GM19324 (cell line): ENCODE results near the gene RPS27.
"Not testable (repeated sequence)": the region's sequence is repeated elsewhere in the genome, so short reads cannot be mapped to it uniquely, and the experiment has no call there.

Source experiments
- ATAC-seq: cut with Tn5 transposase; IDR thresholded peaks from one replicate; pipeline ENCODE4 v1.9.1; 2021; ENCODE audit warnings: mild to moderate bottlenecking, moderate library complexity; ENCODE audit not compliant: unreplicated experiment, low FRiP score

Gene RPS27

GRCh38 chr1:153984123-153984894 lies 6.3 kb upstream of the RPS27 start:
- no peak for ATAC-seq

- no peak for ATAC-seq
Observed at GRCh38 chr1:153985341-153985912, 5.1 kb upstream of the RPS27 start.

GRCh38 chr1:153985941-153986761 lies 4.4 kb upstream of the RPS27 start, which contains the start of gene RAB13:
TSS of gene RAB13 (minus strand) at chr1:153986339. CDS start at chr1:153986236, 103 bp downstream.
- ATAC-seq = no peak

GRCh38 chr1:153987621-153988020 lies 2.9 kb upstream of the RPS27 start:
- no peak for ATAC-seq

- no peak for ATAC-seq
Observed at GRCh38 chr1:153991151-153991630, 629 bp downstream of the RPS27 start.

- ATAC-seq = no peak
Observed at GRCh38 chr1:153991806-153992205, 1.2 kb downstream of the RPS27 start.

- ATAC-seq = no peak
Observed at GRCh38 chr1:153995202-153995601, 4.6 kb downstream of the RPS27 start.

- no peak for ATAC-seq
Observed at GRCh38 chr1:153995640-153996039, 5.1 kb downstream of the RPS27 start.

GRCh38 chr1:153996882-153997281 lies 6.3 kb downstream of the RPS27 start:
- ATAC-seq = not testable (repeated sequence)

- ATAC-seq = no peak
Observed at GRCh38 chr1:154000420-154000819, 9.9 kb downstream of the RPS27 start.

GRCh38 chr1:154006136-154006535 lies 15.6 kb downstream of the RPS27 start:
- ATAC-seq = no peak

- no peak for ATAC-seq
Observed at GRCh38 chr1:154012129-154012528, 21.6 kb downstream of the RPS27 start.

GRCh38 chr1:154012543-154012942 lies 22.0 kb downstream of the RPS27 start:
- not testable (repeated sequence) for ATAC-seq

- no peak for ATAC-seq
Observed at GRCh38 chr1:154014154-154014907, 23.8 kb downstream of the RPS27 start.

GRCh38 chr1:154019269-154019668 lies 28.7 kb downstream of the RPS27 start:
- no peak for ATAC-seq

- no peak for ATAC-seq
Observed at GRCh38 chr1:154019940-154020339, 29.4 kb downstream of the RPS27 start.

- ATAC-seq = not testable (repeated sequence)
Observed at GRCh38 chr1:154033697-154034096, 43.1 kb downstream of the RPS27 start.
